BE2C (cell line): ENCODE results near the gene MBNL1.

Source experiments
- DNase-seq: peaks from one replicate; pipeline ENCODE4 v3.0.0-alpha.2; 2020
- H3K27me3 ChIP-seq: fragments of 250-450 bp; sonication (Bioruptor Pico); 2 replicates; pipeline ENCODE4 v1.5.1; 2020; ENCODE audit warnings: mild to moderate bottlenecking
- H3K36me3 ChIP-seq: fragments of 250-450 bp; sonication (Bioruptor Pico); 2 replicates; pipeline ENCODE4 v1.5.1; 2020; ENCODE audit warnings: mild to moderate bottlenecking
- H3K4me1 ChIP-seq: fragments of 250-450 bp; sonication (Bioruptor Pico); 2 replicates; pipeline ENCODE4 v1.5.1; 2020
- H3K4me3 ChIP-seq: 2 replicates; pipeline ENCODE4 v1.5.1; 2011; ENCODE audit warnings: low read depth, low read length
- H3K9me3 ChIP-seq: fragments of 250-450 bp; sonication (Bioruptor Pico); 2 replicates; pipeline ENCODE4 v1.5.1; 2020
- CTCF ChIP-seq: IDR thresholded peaks from 2 replicates; pipeline ENCODE4 v1.5.1; 2012; ENCODE audit warnings: mild to moderate bottlenecking, low read depth, low read length

MBNL1 gene

GRCh38 chr3:152255290-152255689 lies 13.4 kb upstream of the MBNL1 start:
- Histone ChIP-seq H3K27me3 (no peaks in the 10 kb centered on the region), H3K4me3 (no peak overlapping the region), H3K4me1 (no peaks in the 10 kb centered on the region), H3K36me3 (no peaks in the 10 kb centered on the region), H3K9me3 (no peaks in the 10 kb centered on the region; the same call in none of the 2 replicates)
- DNase-seq, result no peak
- TF ChIP-seq CTCF, result no peak

GRCh38 chr3:152256851-152257562 lies 11.7 kb upstream of the MBNL1 start:
- no peak for DNase-seq
- Histone ChIP-seq H3K9me3 (no peaks in the 10 kb centered on the region; the same call in none of the 2 replicates), H3K27me3 (no peaks in the 10 kb centered on the region), H3K36me3 (no peaks in the 10 kb centered on the region), H3K4me3 (no peak overlapping the region), H3K4me1 (no peaks in the 10 kb centered on the region)
- no peak for TF ChIP-seq CTCF

- no peaks in the 10 kb centered on the region for H3K27me3 ChIP-seq
- no peak for DNase-seq
- H3K4me1 ChIP-seq, result no peaks in the 10 kb centered on the region
These were observed 11.1 kb upstream of the MBNL1 start for GRCh38 chr3:152257563-152258035.

GRCh38 chr3:152258448-152259393 lies 10.0 kb upstream of the MBNL1 start:
- H3K27me3 ChIP-seq, result no peaks in the 10 kb centered on the region
- no peaks in the 10 kb centered on the region for H3K36me3 ChIP-seq
- H3K4me3 ChIP-seq, result no peak overlapping the region
- TF ChIP-seq CTCF, result no peak
- H3K9me3 ChIP-seq, result no peaks in the 10 kb centered on the region; the same call in none of the 2 replicates
- no peaks in the 10 kb centered on the region for H3K4me1 ChIP-seq
- DNase-seq, result no peak

More at GRCh38 chr3:152257563-152258035, 11.1 kb upstream of the MBNL1 start:
- Histone ChIP-seq H3K4me3 (no peak overlapping the region), H3K36me3 (no peaks in the 10 kb centered on the region), H3K9me3 (no peaks in the 10 kb centered on the region; the same call in none of the 2 replicates)
- no peak for TF ChIP-seq CTCF

GRCh38 chr3:152259468-152259867 lies 9.3 kb upstream of the MBNL1 start:
- Histone ChIP-seq H3K36me3 (no peaks in the 10 kb centered on the region), H3K27me3 (no peaks in the 10 kb centered on the region), H3K4me3 (no peak overlapping the region), H3K4me1 (no peaks in the 10 kb centered on the region), H3K9me3 (no peaks in the 10 kb centered on the region; the same call in 1 of the 2 replicates)
- TF ChIP-seq CTCF, result no peak
- no peak for DNase-seq

GRCh38 chr3:152260026-152260425 lies 8.7 kb upstream of the MBNL1 start:
- H3K9me3 ChIP-seq, result no peaks in the 10 kb centered on the region; the same call in 1 of the 2 replicates
- no peak for DNase-seq
- no peak for TF ChIP-seq CTCF
- no peaks in the 10 kb centered on the region for H3K27me3 ChIP-seq
- no peaks in the 10 kb centered on the region for H3K4me1 ChIP-seq
- no peaks in the 10 kb centered on the region for H3K36me3 ChIP-seq
- no peak overlapping the region for H3K4me3 ChIP-seq
